Ramos (cell line): Measurements from ENCODE around the gene CACNA1C.

Experiments used
- in situ Hi-C: fragments of 300-500 bp; cut with MboI; formaldehyde crosslinking; loops from one replicate; pipeline ENCODE4 v1.14.3; 2022; ENCODE audit warnings: low sequenced_read_pairs; ENCODE audit not compliant: unreplicated experiment

CACNA1C gene

DNA sequence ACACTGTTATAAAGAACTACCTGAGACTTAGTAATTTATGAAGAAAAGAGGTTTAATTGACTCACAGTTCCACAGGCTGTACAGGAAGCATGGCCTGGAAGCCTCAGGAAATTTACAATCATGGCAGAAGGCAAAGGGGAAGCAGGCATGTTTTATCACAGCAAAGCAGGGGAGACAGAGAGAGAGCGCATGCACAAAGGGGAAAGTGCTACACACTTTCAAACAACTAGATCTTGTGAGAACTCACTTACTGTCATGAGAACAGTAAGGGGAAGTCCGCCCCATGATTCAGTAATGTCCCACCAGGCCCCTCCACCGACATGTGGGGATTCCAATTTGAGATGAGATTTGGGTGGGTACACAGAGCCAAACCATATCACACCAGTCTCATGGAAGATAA is 313.9 kb downstream of the CACNA1C start:
- in situ Hi-C loops = no loop called here

DNA sequence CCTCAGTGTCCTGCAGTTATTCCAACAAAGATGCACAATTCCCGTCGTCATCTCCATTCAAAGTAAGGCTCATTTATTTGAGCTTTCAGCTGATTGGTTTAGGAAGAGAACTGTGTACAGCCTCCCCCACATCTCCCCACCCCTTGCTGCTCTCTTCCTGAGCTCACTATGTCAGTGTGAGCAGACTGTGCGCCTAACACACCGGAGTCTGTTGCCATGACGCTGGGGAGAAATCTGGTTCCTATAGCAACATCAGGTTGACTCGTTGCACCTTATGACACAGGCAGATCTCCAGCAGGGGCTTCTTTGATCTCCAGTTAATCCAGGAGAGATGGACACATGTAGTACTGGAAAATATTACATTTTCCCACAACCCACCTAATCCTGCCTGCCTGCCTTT is 319.4 kb downstream of the CACNA1C start:
- in situ Hi-C loops = no loop called here

DNA sequence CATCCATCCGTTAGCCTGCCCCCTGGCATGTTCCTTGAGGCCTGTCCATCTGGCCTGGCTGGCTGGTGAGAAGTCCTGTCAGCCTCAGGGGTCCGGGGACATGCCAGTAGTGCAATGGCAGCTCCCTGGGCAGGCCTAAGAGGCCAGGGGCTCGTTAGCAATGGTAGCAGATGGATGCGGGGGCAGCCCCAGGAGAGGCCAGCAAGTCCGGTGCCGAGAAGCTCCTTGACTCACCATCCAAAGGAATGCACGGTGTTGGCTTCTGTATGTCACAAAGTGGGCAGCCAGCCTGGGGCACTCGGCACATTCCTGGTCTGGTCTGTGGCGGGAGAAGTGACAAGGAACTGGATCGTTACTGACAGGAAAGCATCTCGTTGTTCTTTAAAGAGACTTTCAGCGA is 319.9 kb downstream of the CACNA1C start:
- in situ Hi-C loops = no loop called here

DNA sequence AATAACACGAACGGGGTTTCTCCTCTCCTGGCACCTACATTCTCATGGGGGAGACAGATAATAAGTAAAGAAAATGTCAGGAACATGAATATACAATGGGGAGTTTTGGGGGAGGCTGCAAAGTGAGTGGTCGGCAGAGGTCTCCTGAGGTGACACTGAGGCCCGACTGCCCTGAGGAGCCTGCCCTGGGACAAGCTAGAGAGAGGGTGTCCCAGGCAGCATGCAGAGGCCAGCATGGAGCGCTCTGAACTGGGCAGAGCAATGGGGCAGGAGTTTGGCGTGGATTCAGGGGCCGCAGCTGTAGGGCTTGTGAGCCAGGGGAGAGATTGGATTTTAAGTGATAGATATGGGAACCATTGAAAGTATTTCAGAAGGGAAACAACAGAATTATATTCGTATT is 320.5 kb downstream of the CACNA1C start:
- in situ Hi-C loops = no loop called here

DNA sequence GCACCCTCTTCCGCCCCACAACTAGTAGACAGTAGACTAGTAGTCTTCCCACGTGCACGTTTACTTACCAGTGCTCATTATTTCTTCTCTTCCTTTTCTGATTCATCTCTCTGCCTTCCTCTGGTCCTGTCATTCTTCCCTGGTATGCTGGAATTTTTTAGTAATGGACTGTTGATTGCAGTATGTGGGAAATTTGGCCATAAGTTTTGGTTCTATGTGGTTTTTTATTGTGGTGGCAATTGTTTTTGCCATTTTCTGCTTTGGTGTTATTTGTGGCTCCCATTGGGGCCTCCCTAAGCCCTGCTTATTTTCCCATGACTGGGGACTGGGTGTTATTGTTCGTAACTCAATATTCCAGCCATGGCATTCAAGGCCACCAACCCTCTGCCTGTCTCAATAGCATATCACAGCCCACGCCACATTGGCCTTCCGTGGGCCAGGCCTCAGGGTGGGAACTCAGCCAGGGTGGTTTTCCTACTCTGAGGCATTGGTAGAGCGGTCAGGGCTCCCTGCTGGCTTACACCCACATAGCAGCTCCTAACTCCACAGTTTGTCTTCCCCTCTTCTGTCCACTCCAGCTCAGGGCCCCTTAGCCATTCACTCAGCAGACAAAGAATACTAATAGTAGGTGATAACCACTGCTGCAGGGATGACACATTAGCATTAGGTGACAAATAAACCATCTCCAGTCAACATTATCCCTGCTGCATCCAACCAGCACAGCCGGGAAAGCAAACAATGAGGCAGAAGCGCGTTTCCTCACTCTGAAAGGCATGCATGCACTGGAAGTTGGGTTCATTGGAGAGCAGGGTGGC is 321.5 kb downstream of the CACNA1C start:
- in situ Hi-C loops = no loop called here

DNA sequence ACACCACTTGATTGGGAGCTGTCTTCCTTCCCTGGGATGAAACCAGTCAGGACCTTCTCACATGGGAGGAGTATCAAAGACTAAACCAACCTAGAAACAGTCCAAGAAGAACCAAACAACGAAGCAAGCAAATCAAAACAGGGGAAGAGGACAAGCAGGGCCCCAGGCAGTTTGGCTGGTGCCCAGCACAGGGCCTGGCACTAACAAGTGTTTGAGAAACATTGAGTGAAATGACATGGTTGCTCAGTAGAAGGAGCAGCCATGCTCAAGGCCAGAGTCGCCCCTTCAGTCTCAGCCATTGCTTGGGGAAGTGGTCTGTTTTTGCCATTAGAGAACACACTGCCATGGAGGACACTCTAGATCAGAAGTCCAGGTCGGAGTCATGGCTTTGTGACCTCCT is 323.1 kb downstream of the CACNA1C start:
- in situ Hi-C loops = no loop called here

DNA sequence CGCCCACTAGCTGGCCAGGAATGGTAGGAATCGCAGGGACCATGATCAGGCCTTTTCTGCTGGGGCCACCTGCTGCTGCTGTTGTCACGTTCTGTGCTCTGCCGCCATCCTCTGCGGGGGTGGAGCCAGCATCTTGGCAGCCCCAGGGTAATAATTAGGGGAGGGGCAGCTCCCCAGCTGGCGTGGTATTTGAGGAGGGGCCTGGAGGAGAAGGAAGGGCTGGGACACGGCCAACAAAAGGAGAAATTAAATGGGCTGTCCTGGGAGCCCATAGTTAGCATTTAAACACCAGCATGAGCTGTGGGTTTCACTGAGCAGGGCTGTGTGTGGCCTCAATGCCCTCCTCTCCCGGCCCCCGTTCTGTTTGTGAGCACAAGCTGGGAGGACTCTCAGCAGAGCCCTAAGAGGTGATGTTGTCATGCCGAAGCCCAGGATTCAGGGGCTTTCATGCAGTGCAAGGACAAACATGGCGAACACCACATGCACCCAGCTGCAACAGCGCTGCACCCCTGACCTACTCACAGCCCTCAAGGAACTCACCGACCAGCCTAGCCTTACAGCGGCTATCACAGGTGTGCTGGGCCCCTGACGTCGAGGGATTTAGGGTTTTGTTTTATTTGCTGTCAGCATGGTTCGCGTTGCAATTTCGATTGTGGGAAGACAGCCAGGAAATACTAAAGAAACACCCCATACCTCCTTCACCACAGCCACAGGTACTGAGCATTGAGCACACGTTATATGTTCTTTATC is 324.3 kb downstream of the CACNA1C start:
- in situ Hi-C loops = no loop called here

DNA sequence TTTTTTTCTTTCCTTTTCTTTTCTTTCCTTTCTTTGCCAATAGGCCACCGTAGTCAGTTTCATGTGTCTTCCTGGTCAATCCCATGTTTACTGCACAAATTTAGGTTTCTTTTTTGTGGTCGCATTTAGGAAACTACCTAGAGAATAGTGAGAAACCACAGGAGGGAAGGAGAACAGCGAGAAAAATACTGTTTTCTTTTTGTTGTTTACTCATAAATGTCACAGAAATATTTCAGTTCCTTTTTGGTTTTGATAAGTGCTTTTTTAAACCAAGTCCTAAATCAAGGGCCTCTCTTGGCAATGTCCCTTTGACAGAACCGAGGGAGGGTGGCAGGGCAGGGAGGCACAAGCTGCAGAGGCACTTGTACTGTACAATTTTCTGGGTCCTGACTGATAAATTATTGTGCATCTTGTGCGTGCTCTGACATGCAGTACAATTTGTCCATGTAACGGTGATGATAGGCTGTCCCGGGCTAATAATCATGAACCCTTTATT is 326.1 kb downstream of the CACNA1C start:
- in situ Hi-C loops = no loop called here

DNA sequence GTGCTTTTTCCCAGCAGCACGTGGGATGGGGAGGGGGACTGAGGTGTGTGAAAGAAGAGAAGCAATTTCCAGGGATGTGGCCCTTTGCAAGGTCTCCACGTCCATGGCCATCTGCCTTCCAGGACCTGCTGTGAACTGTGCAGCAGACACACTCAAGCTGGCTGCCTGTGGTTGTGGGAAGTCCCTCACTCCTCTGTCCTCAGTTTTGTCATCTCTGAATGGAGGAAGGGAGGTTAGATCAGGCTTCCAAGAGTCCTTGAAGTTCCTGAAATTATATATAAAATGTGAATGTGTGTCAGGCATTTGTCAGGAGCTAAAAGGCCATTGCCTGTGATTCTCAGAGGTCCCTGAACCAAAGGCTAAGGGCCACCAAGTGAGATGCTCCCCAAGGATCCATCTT is 328.2 kb downstream of the CACNA1C start:
- in situ Hi-C loops = no loop called here

DNA sequence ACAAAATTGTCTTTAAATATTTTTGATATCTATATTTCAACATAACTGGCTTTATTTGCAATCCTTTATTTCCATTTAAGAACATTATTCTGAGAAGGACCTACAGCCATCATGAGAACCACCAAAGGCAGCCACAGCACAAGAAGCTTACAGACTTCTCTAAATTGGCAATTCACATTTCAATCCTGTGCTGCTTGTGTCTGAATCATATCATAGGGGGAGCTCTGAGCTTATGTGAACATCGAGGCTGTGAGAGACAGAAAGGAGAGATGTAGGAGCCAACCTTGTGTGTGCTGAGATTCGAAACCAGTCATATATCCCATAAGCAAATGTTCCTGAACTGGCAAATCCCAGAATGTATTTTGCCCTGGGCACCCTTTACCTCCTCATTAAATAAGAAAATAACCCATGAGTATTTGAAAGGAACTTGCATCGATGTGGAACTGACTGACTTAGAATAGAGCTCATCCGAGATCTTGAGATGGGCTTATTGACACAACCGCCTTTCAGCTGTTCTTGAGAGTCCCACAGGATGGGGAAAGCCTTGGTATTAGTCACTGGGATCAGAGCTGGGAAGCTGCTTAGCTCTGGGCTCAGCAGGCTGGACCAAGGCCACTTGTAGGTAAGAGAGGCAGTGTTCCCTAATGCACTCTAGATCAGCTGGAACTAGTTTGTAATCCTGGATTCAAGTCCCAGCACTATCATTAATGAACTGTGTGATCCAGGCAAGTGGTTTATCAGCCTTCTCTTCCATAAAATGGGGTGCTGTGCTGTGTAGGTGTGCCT is 329.8 kb downstream of the CACNA1C start:
- in situ Hi-C loops = no loop called here

DNA sequence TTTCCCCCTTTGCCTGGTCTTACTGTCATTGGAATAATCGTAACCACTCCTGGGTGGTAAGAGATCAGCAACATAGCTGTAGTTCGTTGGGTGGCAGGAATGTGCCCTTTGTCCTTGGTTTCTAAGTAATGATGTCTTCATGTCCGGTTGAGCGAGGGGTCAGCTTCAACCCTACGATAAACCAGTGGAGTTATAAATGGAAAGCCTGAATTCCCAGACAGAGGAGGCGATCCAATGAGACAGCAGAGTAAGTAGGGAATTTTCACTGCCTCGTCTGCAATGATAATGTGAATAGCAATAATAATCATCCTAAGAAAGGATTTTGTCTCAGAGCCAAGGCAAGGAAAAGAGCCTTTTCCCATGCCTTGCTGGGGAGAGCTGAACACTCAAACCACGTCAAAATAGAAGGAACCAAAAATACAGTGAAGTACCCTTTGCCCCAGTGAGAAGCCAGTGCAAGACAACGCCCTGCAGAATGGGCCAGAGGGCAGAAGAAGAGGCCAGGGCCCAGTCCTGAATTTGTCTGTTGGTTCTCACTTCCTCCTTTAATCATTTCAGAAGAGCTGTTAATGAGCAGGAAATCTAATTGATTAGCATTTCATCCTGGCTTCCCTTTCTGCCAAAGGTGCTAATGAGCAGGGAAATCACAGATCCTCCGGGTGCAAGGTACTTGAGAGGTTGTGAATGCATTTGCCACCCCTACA is 330.7 kb downstream of the CACNA1C start:
- in situ Hi-C loops = no loop called here

DNA sequence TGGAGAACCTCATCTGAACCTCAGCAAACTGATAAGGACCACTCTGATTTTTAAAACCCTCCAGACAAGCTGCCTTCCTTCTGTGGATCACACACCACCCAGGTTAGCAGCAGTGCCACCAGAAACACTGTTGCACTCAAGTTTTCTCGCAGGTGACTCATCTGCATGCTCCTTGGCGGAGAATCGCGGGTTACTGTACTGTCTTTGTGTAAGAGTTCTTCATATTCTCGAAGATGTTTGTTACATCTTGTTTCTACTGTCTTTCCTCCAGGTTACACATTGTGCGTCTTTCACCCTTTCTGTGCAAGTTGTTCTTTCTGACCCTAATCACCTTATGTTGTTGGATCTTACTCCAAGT is 331.2 kb downstream of the CACNA1C start:
- in situ Hi-C loops = no loop called here

DNA sequence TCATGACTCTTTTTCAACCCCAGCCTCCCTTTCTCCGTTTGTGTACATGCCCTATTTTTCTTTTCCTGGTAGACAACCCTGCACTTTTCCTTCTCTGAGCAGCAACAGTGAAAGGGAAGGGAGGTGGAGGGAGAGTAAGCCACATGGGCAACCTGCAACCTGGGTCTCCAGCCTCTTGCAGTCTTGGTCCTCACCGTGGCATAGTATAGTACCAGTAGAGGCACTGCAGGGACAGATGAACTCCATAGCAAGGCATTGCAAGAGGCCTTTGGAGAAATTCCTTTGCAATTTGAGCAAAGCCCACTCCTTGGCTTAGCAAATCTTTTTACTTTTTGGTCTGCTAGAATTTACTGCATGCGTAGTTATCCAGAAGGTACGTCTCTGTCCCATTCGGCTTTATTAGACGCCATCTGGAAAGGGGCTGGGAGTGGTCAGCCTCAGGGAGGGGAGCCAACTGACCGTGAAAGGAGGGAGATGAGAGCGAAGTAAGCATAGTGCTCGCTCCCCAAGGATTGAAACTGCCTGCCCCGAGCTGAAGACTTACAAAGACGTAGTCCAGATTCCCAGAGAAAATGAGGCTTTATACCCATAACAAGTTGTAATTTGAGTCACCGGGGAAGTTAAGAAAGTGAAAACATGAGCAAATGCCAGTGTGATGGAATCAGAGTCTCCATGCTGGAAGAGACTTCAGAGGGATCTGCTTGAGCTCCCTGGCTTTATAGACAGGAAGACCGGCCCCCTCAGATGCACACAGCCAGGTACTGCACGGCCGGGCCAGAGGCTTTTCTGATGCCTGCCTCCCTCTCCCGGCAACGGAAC is 332.0 kb downstream of the CACNA1C start:
- in situ Hi-C loops = no loop called here

DNA sequence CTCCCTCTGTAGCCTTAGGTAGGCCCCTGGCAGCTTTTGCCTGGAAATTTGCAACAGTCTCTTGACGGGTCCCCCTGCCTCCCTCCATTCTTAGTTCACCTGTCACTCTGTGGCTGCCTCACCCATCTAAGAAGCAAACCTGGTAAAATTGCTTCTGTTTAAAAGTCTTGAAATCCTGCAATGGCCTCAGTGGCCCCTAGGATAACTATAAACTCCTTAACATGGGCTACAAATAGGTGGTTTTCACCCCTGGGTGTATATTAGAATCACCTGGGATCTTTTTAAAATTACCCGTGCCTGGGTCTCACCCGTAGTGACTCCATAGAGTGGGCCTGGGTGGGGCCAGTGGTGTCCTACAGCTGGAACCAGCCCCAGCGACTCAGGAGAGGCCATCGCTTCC is 332.7 kb downstream of the CACNA1C start:
- in situ Hi-C loops = no loop called here

DNA sequence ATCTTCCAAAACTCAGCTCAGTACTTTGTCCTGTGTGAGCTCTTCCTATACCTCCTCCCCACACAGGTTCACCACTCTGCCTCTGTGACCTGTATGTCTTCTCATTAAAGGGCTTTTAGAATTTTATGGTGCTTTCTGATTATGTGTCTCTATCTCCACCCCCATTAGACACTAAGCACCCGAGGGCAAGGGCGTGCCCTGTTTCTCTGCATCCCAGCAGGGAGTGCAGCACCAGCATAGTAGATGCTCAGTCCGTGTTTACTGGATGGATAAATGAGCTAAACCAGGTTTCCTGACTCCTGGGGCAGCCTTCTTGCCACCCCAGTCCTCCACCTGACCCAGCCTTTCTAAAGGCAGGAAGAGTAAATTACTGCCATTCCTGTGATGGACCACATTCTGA is 333.8 kb downstream of the CACNA1C start:
- in situ Hi-C loops = no loop called here

DNA sequence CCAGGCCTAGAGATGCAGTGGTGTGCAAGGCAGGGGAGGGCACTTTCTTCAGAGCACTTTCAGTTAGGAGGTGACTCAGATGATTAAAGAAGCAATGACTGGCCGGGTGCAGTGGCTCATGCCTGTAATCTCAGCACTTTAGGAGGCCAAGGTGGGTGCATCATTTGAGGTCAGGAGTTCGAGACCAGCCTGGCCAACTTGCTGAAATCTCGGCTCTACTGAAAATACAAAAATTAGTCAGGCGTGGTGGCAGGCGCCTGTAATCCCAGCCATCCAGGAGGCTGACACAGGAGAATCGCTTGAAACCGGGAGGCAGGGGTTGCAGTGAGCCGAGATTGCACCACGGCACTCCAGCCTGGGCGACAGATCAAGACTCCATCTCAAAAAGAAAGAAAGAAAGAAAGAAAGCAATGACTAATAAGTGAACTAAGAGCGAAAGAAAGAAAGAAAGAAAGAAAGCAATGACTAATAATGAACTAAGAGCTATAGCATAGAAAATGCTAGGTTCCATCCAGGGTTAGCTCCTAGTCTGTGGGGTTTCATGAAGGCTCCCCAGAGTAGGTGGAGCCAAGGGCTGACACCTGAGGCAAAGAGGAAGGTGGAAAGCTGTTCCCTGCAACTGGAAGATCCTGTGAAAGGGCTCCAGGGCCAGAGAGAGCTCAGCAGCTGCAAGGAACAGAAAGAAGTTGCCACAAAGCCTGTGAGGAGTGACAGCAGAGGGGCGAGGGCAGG is 334.5 kb downstream of the CACNA1C start:
- in situ Hi-C loops = no loop called here

DNA sequence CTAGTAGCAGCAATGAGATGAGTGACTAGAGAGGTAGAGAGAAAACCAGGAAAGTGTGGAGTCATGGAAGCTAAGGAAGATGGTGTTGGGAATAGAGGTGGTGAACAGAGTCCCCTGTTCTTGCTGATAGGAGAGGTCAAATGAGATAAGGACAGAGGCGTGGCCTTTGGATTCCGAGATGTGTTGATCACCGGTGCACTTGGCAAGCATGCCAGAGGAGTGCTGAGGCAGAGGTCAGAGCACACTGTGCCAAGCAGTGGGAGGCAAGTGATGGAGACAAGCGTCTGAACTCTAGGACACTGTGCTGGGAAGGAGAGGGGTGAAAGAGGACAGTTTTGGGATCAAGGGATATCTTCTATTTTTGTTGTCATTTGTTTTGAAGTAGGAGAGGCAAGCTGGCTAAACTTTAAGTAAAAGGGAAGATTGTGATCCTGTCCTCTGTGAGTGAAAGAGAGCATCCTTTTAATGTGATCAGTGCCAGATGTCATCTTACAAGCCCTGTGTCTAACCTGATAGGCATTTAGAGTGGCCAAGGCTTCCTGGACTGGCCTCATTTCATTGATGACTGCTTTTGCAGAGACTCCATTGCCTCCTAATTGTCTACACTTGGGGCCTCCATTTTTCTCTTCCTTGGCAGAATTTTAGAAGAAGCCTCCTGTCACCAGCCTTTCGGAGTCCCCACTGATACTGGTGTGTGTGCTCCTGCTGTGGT is 336.4 kb downstream of the CACNA1C start:
- in situ Hi-C loops = no loop called here

DNA sequence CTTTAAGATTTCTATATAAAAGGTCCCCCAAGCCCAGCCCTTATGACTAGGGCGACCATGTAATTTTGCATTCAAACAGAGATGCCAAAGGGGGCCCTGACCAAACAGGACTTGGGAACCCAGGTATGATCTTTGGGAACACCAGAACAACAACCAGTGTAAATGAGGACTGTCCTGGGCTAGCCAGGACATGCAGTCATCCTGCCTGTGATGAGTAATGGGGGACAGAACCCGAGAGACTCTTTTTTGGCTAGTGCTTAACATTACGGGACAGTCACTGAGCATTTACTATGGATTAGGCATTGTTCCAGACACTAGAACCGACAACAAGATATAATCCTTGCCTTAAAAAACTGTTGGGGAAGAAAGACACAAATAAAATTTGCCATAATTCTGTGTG is 337.3 kb downstream of the CACNA1C start:
- in situ Hi-C loops = no loop called here
